GM12864 (cell line): ENCODE data around the gene DNAI7.

Experiments used
- DNase-seq: peaks from one replicate; pipeline ENCODE4 v3.0.0-alpha.2; 2011; ENCODE audit warnings: low read depth
- H3K4me3 ChIP-seq: 2 replicates; pipeline ENCODE4 v1.5.1; 2011; ENCODE audit warnings: mild to moderate bottlenecking, low read depth, low read length, control low read depth
- TF ChIP-seq, protein P1 (sequence below): IDR thresholded peaks from 2 replicates; pipeline ENCODE4 v1.5.1; 2011; ENCODE audit warnings: low read depth, mild to moderate bottlenecking, moderate library complexity, low read length, control low read depth, inconsistent platforms; ENCODE audit errors: missing control alignments

DNAI7 gene

DNA sequence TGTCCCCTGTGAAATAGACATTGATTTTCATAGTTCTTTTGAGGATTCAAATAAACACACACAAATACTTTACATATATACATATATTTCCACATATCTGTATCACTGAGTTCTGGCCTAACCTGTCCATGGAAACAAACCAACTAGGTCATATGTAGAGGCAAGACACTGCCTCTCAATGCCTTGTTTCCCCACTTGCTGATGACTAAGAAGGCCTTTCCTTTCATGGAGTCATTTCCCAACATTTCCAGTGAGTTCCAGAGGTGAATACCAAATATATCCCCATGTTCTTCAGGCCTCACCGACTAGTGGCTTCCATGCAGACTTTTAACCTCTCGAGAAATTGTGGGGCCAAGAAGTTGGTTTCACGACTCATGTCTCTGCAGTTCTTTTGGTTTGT, 120.8 kb downstream of the DNAI7 start:
- TF ChIP-seq, protein P1, sequence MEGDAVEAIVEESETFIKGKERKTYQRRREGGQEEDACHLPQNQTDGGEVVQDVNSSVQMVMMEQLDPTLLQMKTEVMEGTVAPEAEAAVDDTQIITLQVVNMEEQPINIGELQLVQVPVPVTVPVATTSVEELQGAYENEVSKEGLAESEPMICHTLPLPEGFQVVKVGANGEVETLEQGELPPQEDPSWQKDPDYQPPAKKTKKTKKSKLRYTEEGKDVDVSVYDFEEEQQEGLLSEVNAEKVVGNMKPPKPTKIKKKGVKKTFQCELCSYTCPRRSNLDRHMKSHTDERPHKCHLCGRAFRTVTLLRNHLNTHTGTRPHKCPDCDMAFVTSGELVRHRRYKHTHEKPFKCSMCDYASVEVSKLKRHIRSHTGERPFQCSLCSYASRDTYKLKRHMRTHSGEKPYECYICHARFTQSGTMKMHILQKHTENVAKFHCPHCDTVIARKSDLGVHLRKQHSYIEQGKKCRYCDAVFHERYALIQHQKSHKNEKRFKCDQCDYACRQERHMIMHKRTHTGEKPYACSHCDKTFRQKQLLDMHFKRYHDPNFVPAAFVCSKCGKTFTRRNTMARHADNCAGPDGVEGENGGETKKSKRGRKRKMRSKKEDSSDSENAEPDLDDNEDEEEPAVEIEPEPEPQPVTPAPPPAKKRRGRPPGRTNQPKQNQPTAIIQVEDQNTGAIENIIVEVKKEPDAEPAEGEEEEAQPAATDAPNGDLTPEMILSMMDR = no peak
- H3K4me3 ChIP-seq = no peak overlapping the region
- DNase-seq = no peak

DNA sequence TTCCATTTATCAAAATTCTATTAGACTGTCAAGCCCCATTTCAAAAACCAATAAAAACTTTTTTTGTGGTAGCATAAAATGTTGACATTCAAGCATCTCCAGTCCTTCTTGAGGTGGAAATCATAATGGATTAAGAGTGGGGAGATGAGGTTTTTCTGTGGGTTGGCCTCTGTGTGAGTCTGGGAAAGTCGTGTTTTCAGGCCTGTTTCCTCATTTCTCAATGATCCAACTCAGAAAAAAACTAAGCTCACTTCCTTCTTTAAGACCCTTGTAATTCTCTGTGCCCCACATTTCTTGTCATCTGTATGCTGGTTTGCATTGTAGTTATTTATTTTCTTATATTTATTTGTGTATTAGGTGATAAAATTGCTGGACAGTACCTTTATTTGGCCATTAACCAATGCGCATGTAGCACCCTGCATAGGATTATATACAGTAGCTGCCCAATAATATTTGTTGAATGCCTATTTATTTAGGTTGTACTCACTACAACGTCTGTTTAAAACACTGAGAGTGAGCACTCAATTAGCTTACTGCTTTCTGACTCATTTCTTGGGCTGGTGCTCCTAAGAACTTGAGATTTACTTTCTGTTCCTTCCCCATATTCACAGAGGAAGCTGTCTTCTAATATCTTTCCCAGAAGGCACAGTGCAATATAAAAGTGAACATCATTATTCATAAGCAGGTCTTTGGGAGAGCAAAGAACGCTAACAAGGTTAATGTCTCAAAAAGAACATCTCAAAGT, 121.9 kb downstream of the DNAI7 start:
- TF ChIP-seq, protein P1 = no peak
- DNase-seq = no peak
- H3K4me3 ChIP-seq = no peak overlapping the region

DNA sequence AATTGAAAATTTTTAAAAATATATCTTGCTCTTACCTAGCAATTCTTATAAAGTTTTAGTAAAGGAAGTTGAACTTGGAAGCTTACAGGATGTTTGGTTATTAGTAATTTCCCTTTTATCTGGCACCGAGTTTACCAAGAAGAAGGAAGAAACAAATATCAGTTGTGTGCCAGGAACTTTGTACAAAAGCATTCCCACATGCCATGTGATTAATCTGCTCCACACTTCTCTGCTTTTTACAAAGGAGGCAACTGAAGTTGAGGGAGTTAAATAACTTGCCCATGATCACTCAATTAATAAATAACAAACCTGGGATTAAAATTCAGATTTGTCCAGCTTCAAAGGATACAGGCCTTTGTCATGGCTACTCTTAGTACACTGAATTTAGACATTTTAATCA, 123.6 kb downstream of the DNAI7 start:
- TF ChIP-seq, protein P1 = no peak
- H3K4me3 ChIP-seq = no peak overlapping the region
- no peak for DNase-seq

DNA sequence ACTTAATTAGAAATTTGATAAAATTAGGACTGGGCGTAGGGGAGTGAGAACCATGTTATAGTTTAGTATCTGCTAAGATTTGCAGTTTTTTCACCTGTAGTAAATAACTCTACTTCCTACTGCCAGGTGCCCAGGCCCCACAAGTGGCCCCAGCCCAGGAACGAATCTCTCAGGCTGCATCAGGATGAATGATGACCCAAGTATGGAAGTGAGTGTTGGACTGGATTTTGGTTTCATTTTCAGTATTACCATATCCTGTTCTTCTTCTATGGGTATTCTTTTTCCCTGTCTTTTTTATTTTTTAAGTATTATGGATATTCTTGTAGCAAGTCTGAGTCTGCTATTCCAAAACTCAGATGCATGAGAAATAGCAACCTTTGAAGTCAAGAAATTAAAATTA, 125.7 kb downstream of the DNAI7 start:
- TF ChIP-seq, protein P1 = no peak
- no peak for DNase-seq
- no peak overlapping the region for H3K4me3 ChIP-seq

DNA sequence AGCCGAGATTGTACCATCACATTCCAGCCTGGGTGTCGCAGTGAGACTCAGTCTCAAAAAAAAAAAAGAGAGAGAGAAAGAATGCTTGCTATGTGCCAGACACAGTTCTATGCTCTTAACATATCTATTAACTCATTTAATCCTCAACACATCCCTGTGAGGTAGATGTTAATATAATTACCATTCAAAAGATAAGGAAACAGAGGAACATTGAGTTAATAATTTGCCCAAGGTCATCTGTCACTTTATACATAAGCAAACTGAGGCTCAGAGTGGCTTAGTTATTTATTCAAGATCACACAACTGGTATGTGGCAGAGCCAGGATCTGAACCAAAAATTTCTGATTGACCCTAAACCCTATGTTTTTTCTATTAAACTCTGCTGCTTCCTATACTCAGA, 129.9 kb downstream of the DNAI7 start:
- DNase-seq = no peak
- TF ChIP-seq, protein P1 = no peak
- H3K4me3 ChIP-seq = no peak overlapping the region

DNA sequence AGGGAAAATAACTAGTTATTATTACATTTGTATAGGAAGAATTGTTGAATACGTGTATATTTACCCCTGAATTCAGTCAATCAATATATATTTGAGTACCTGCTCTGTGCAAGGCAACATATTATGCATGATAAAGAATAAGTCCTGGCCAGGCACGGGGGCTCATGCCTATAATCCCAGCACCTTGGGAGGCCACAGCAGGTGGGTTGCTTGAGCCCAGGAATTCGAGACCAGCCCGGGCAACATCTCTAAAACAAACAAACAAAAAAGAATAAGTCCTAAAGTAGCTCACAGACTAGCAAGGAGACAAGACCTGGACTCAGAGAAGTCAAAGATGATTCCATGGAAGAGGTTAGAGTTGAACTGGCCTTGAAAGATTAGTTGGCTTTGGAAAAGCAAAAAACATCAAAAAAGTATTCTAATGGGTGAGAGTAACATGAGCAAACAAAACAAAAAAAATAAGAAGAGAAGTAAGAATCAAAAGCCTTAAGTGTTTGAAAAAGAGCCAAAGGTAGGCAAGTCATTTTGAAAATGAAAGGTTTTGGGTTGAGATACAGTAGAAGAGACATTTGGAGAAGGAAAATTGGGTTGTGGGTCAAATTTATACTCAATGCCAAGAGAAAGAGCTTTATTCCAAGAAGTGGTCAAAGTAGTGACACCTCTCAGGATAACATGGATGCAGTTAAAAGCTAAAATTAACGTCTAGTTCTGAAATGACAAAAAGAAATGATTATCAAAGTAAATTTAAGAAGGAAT, 130.9 kb downstream of the DNAI7 start:
- no peak overlapping the region for H3K4me3 ChIP-seq
- no peak for DNase-seq
- TF ChIP-seq, protein P1 = no peak
